Activated T-helper 2 cell treated with anti-CD3 and anti-CD28 coated beads, Interferon-gamma antibody, Interleukin-2, Interleukin-4, amounts not matched to agents 10 μg/mL and 5 μg/mL and 100 μg/mL, durations not matched to agents 14 hours and 24 hours and 36 hours (primary cell): ENCODE data around the gene BAIAP2. TPM values are rescaled to one million over a fixed set of nuclear protein-coding genes. Genes with fewer than 3 reads are reported as not detected.

ENCODE experiments used
- total RNA-seq: library from RNA; stranded (reverse); gene quantifications from 2 replicates; pipeline ENCODE4 v1.2.3, GENCODE V29; 2022

The BAIAP2 gene
- total RNA-seq, 1 donor from 2014 or later: 5.3 TPM

Other genes with a start within 250 kb of the BAIAP2 start
- 29.5 and 36.9 TPM in 2 replicates for gene CHMP6, start 43.3 kb upstream of the BAIAP2 start, total RNA-seq
- gene PVALEF, start 130.4 kb downstream of the BAIAP2 start, total RNA-seq: not detected in 2 replicates
- 0.48 and 0.89 TPM in 2 replicates for gene AATK, start 131.1 kb downstream of the BAIAP2 start, total RNA-seq
- 14.0 and 14.8 TPM in 2 replicates for gene CEP131, start 187.8 kb downstream of the BAIAP2 start, total RNA-seq
- gene TEPSIN, start 203.9 kb downstream of the BAIAP2 start, total RNA-seq: 33.4 and 39.1 TPM in 2 replicates
- gene NDUFAF8, start 204.2 kb downstream of the BAIAP2 start, total RNA-seq: 57.7 and 58.1 TPM in 2 replicates